Cardiac muscle cell (in vitro differentiated cells and primary cell): ENCODE measurements around the gene THBS2. TPM values are rescaled to one million over a fixed set of nuclear protein-coding genes. Genes with fewer than 3 reads are reported as not detected.
"Not testable (repeated sequence)": the region's sequence is repeated elsewhere in the genome, so short reads cannot be mapped to it uniquely, and the experiment has no call there.

Experiments used
- DNase-seq, 2 donors: peaks; one replicate each; pipeline versions ENCODE4 v3.0.0 to v3.0.0-alpha.2; 2010 to 2017; ENCODE audit warnings: low read depth in 1 of 2, low spot score in 1 of 2
- H3K27ac ChIP-seq: fragments of 200-600 bp; sonication (generic); 2 replicates; pipeline ENCODE4 v1.5.1; 2016
- H3K27me3 ChIP-seq: fragments of 200-600 bp; sonication (generic); 2 replicates; pipeline ENCODE4 v1.6.0; 2016; ENCODE audit warnings: control low read depth
- H3K36me3 ChIP-seq: fragments of 200-600 bp; sonication (generic); 2 replicates; pipeline ENCODE4 v1.5.1; 2016; ENCODE audit warnings: control low read depth
- H3K4me1 ChIP-seq: fragments of 200-600 bp; sonication (generic); 2 replicates; pipeline ENCODE4 v1.8.1; 2017; ENCODE audit warnings: low read depth, mild to moderate bottlenecking, mixed run types
- H3K4me3 ChIP-seq: fragments of 200-600 bp; sonication (generic); 2 replicates; pipeline ENCODE4 v1.5.1; 2016; ENCODE audit warnings: mild to moderate bottlenecking
- H3K9me3 ChIP-seq: fragments of 200-600 bp; sonication (generic); 2 replicates; pipeline ENCODE4 v1.5.1; 2017; ENCODE audit warnings: low read depth, mild to moderate bottlenecking, control low read depth
- CTCF ChIP-seq: IDR thresholded peaks from 2 replicates; pipeline ENCODE4 v1.5.1; 2012; ENCODE audit warnings: low read depth, mild to moderate bottlenecking, low read length
- polyA plus RNA-seq: library from polyadenylated mRNA; unstranded; fragments of >200 nt; fragmentation: Nextera tagmentation; extraction: Ambion mirVana; gene quantifications from 2 replicates; pipeline ENCODE4 v1.2.1, GENCODE V29; 2016
- total RNA-seq: library from RNA; depleted of rRNA; stranded (reverse); fragments of >200 nt; gene quantifications from 2 replicates; pipeline ENCODE4 v1.2.3, GENCODE V29; 2016

The THBS2 gene
- total RNA-seq (0.06 and 0.07 TPM in 2 replicates), polyA plus RNA-seq (0.10 and 0.19 TPM in 2 replicates)

GRCh38 chr6:169253337-169254238, at the start of gene THBS2:
THBS2 (minus strand) TSS chr6:169253846; CDS start chr6:169250784, 3,062 bp downstream.
- no peaks in the 10 kb centered on the region for H3K9me3 ChIP-seq
- TF ChIP-seq CTCF: no peak
- peaks cover 10% of the 10 kb centered on the region for H3K4me1 ChIP-seq
- H3K27ac ChIP-seq: no peak within 1 kb of the TSS
- DNase-seq: peak; percentile 23 to 97
- peak within 1 kb of the TSS; percentile 3 for H3K4me3 ChIP-seq
- H3K27me3 ChIP-seq: peaks cover 62% of the 10 kb centered on the region
- H3K36me3 ChIP-seq: no peaks in the 10 kb centered on the region

- Histone ChIP-seq H3K9me3 (no peaks in the 10 kb centered on the region), H3K27ac (no peak overlapping the region), H3K4me3 (no peak overlapping the region), H3K27me3 (no peaks in the 10 kb centered on the region), H3K4me1 (no peaks in the 10 kb centered on the region), H3K36me3 (no peaks in the 10 kb centered on the region)
- DNase-seq: no peak
- no peak for TF ChIP-seq CTCF
Observed at GRCh38 chr6:169302716-169303115, 49.1 kb upstream of the THBS2 start.

GRCh38 chr6:169302255-169302654, 48.6 kb upstream of the THBS2 start:
- Histone ChIP-seq H3K36me3 (no peaks in the 10 kb centered on the region), H3K4me3 (no peak overlapping the region), H3K27ac (no peak overlapping the region), H3K9me3 (no peaks in the 10 kb centered on the region), H3K27me3 (no peaks in the 10 kb centered on the region), H3K4me1 (no peaks in the 10 kb centered on the region)
- no peak for TF ChIP-seq CTCF
- DNase-seq: no peak

- Histone ChIP-seq H3K4me1 (no peaks in the 10 kb centered on the region), H3K36me3 (no peaks in the 10 kb centered on the region), H3K27me3 (no peaks in the 10 kb centered on the region), H3K9me3 (no peaks in the 10 kb centered on the region), H3K27ac (no peak overlapping the region), H3K4me3 (no peak overlapping the region)
- TF ChIP-seq CTCF: no peak
- no peak for DNase-seq
Observed at GRCh38 chr6:169300916-169301315, 47.3 kb upstream of the THBS2 start.

- not testable (repeated sequence) for H3K4me3 ChIP-seq, H3K36me3 ChIP-seq, H3K4me1 ChIP-seq, H3K9me3 ChIP-seq, H3K27me3 ChIP-seq, DNase-seq, H3K27ac ChIP-seq
Observed at GRCh38 chr6:169298626-169299025, 45.0 kb upstream of the THBS2 start.

GRCh38 chr6:169296622-169297021, 43.0 kb upstream of the THBS2 start:
- Histone ChIP-seq H3K4me3 (no peak overlapping the region), H3K9me3 (no peaks in the 10 kb centered on the region), H3K4me1 (no peaks in the 10 kb centered on the region), H3K36me3 (no peaks in the 10 kb centered on the region), H3K27me3 (no peaks in the 10 kb centered on the region), H3K27ac (no peak overlapping the region)
- DNase-seq: no peak
- TF ChIP-seq CTCF: no peak
